ENCODE measurements around the gene DRAXIN.

GRCh38 chr1:11720033-11720376 is 28.5 kb downstream of the DRAXIN start:
- TF ChIP-seq CTCF (IDR thresholded peaks at IDR 0.05; ENCODE audit: borderline replicate concordance, extremely low read depth, low read length, poor library complexity, severe bottlenecking) (no peak), EZH2 (IDR thresholded peaks at IDR 0.05; ENCODE audit: borderline replicate concordance, low read depth, low read length, severe bottlenecking) (no peak)
